Trophoblast cell (in vitro differentiated cells and primary cell): Measurements from ENCODE around the gene NR4A1.

Source experiments
- DNase-seq, 2 donors: peaks; one replicate each; pipeline ENCODE4 v3.0.0-alpha.2; 2016
- H2AFZ ChIP-seq: 2 replicates; pipeline ENCODE4 v1.6.1; 2013; ENCODE audit warnings: low read length, moderate library complexity, mild to moderate bottlenecking; ENCODE audit not compliant: insufficient read depth, poor library complexity
- H2AK5ac ChIP-seq: 2 replicates; pipeline ENCODE4 v1.6.1; 2013; ENCODE audit warnings: mild to moderate bottlenecking, low read length
- H2BK120ac ChIP-seq: 2 replicates; pipeline ENCODE4 v1.6.1; 2013; ENCODE audit warnings: low read length, mild to moderate bottlenecking, moderate library complexity; ENCODE audit not compliant: insufficient read depth, poor library complexity
- H2BK12ac ChIP-seq: 2 replicates; pipeline ENCODE4 v1.6.1; 2013; ENCODE audit warnings: mild to moderate bottlenecking, low read length, moderate library complexity
- H2BK5ac ChIP-seq: 2 replicates; pipeline ENCODE4 v1.6.1; 2013; ENCODE audit warnings: low read length, low read depth, moderate library complexity, mild to moderate bottlenecking; ENCODE audit not compliant: poor library complexity
- H3K14ac ChIP-seq: 2 replicates; pipeline ENCODE4 v1.6.1; 2013; ENCODE audit warnings: mild to moderate bottlenecking, low read length
- H3K18ac ChIP-seq: 2 replicates; pipeline ENCODE4 v1.6.1; 2013; ENCODE audit warnings: mild to moderate bottlenecking, low read length
- H3K23ac ChIP-seq: 2 replicates; pipeline ENCODE4 v1.6.1; 2013; ENCODE audit warnings: low read length
- H3K27ac ChIP-seq: 2 replicates; pipeline ENCODE4 v1.5.1; 2013; ENCODE audit warnings: low read depth, mild to moderate bottlenecking, inconsistent platforms, low read length, moderate library complexity
- H3K27me3 ChIP-seq: 2 replicates; pipeline ENCODE4 v1.6.1; 2013; ENCODE audit warnings: inconsistent platforms, mild to moderate bottlenecking, low read length, moderate library complexity; ENCODE audit not compliant: insufficient read depth
- H3K36me3 ChIP-seq, 2 experiments: 1 replicate in 1 of 2; 2 replicates in 1 of 2; pipeline ENCODE4 v1.6.1; 2013; ENCODE audit warnings: low read length in 2 of 2, mild to moderate bottlenecking in 2 of 2, moderate library complexity in 1 of 2; ENCODE audit not compliant: insufficient read depth in 2 of 2, control insufficient read depth in 1 of 2
- H3K4ac ChIP-seq: 2 replicates; pipeline ENCODE4 v1.6.1; 2013; ENCODE audit warnings: low read depth, mild to moderate bottlenecking, low read length, moderate library complexity
- H3K4me1 ChIP-seq, 2 experiments: 1 replicate in 1 of 2; 2 replicates in 1 of 2; pipeline ENCODE4 v1.6.1; 2013; ENCODE audit warnings: low read length in 2 of 2, mild to moderate bottlenecking in 2 of 2, moderate library complexity in 1 of 2; ENCODE audit not compliant: insufficient read depth in 2 of 2, control insufficient read depth in 1 of 2
- H3K4me2 ChIP-seq: 2 replicates; pipeline ENCODE4 v1.6.1; 2013; ENCODE audit warnings: inconsistent platforms, mild to moderate bottlenecking, low read length, moderate library complexity
- H3K4me3 ChIP-seq: 2 replicates; pipeline ENCODE4 v1.5.1; 2013; ENCODE audit warnings: mild to moderate bottlenecking, low read depth, low read length, inconsistent platforms
- H3K79me1 ChIP-seq: one replicate; pipeline ENCODE4 v1.6.1; 2013; ENCODE audit warnings: low read length
- H3K79me2 ChIP-seq: 2 replicates; pipeline ENCODE4 v1.6.1; 2013; ENCODE audit warnings: low read length, mild to moderate bottlenecking; ENCODE audit not compliant: control insufficient read depth, insufficient read depth, poor library complexity
- H3K9ac ChIP-seq: 2 replicates; pipeline ENCODE4 v1.6.1; 2013; ENCODE audit warnings: mild to moderate bottlenecking, low read length
- H3K9me3 ChIP-seq: 2 replicates; pipeline ENCODE4 v1.6.1; 2013; ENCODE audit warnings: low read depth, mild to moderate bottlenecking, control low read depth, inconsistent platforms, low read length; ENCODE audit not compliant: insufficient read depth
- H4K12ac ChIP-seq: 2 replicates; pipeline ENCODE4 v1.6.1; 2013; ENCODE audit warnings: low read depth, mild to moderate bottlenecking, low read length, moderate library complexity
- H4K8ac ChIP-seq: 2 replicates; pipeline ENCODE4 v1.6.1; 2013; ENCODE audit warnings: low read depth, mild to moderate bottlenecking, low read length, moderate library complexity
- H4K91ac ChIP-seq: one replicate; pipeline ENCODE4 v1.6.1; 2013; ENCODE audit warnings: low read depth, mild to moderate bottlenecking, low read length, moderate library complexity
- WGBS: extraction: QIAGEN DNeasy Blood & Tissue Kit; methylation state at CpG from one replicate; pipeline ENCODE4 v1.1.7; 2013; ENCODE audit warnings: missing lambda C conversion rate; ENCODE audit not compliant: insufficient read length, insufficient coverage; ENCODE audit errors: extremely low coverage; 5-methylcytosine and 5-hydroxymethylcytosine counted together

NR4A1 gene

GRCh38 chr12:52086366-52086765 lies 35.1 kb downstream of the NR4A1 start:
- no peak overlapping the region for H3K9ac ChIP-seq
- no peak overlapping the region for H4K12ac ChIP-seq
- no peak overlapping the region for H2BK12ac ChIP-seq
- WGBS = no CpG with 5 or more reads among the region's 9 CpGs
- no peaks in the 10 kb centered on the region for H3K9me3 ChIP-seq
- no peak overlapping the region for H3K14ac ChIP-seq
- H3K4me1 ChIP-seq = no peaks in the 10 kb centered on the region
- H3K23ac ChIP-seq = no peak overlapping the region
- no peak overlapping the region for H3K4me3 ChIP-seq
- H4K91ac ChIP-seq = no peak overlapping the region
- H2BK120ac ChIP-seq = no peak overlapping the region
- no peak overlapping the region for H2BK5ac ChIP-seq
- no peaks in the 10 kb centered on the region for H3K79me2 ChIP-seq
- no peaks in the 10 kb centered on the region for H3K36me3 ChIP-seq
- no peak overlapping the region for H3K4ac ChIP-seq
- no peak overlapping the region for H2AFZ ChIP-seq
- no peak for DNase-seq
- H3K27me3 ChIP-seq = no peaks in the 10 kb centered on the region
- no peak overlapping the region for H3K4me2 ChIP-seq
- no peaks in the 10 kb centered on the region for H3K79me1 ChIP-seq
- H2AK5ac ChIP-seq = no peak overlapping the region
- H3K18ac ChIP-seq = no peak overlapping the region
- H3K27ac ChIP-seq = no peak overlapping the region
- H4K8ac ChIP-seq = no peak overlapping the region

DNA sequence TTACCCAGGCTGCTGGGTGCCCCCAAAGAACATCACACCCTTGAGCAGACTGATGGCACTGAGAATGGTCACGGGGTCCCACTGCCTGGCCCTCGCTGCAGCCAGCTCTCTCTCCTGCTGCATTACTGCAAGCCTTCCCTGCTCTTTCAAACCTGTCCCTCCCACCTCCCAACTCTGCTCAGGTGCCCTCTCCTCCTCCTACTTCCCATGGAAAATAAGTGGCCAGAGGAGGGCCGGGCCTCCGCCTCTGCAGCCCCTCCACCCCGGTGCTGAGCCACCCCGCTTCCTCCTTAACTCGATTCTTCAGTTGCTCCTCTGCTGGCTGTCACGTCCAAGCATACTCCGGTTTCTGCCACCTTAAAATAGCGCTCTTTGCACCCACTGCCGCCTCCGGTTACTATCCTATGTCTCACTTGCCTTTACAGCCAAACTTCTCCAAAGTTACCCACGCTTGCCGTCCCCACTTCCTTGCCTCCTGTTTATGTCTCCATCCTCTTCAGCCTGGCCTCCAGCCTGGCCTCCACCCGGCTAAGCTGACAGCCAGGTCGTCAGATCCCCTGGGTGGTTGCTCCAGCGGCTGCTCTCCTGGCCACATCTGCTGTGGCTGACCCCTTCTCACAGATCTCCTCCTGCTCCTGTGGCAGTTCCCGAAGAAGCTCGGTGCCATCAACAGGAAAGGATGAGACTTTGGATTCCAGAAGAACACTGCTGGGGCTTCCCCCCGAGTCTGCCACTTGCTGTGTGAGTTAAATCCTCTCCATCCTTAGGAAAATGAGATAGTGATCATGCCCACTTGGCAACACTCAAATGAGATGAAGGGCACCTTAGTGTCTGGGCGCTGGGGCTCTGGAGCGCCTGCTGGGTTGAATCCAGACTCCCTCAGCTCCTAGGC lies 35.9 kb downstream of the NR4A1 start:
- Histone ChIP-seq H3K4me1 (no peaks in the 10 kb centered on the region), H4K91ac (no peak overlapping the region), H3K79me1 (no peaks in the 10 kb centered on the region), H3K9me3 (no peaks in the 10 kb centered on the region), H3K36me3 (no peaks in the 10 kb centered on the region), H4K8ac (no peak overlapping the region), H3K27ac (no peak overlapping the region), H3K4me3 (no peak overlapping the region), H2BK5ac (no peak overlapping the region), H3K4ac (no peak overlapping the region), H4K12ac (no peak overlapping the region), H3K18ac (no peak overlapping the region), H2BK12ac (no peak overlapping the region), H3K79me2 (no peaks in the 10 kb centered on the region), H3K14ac (no peak overlapping the region), H3K9ac (no peak overlapping the region), H2AK5ac (no peak overlapping the region), H3K23ac (no peak overlapping the region), H2BK120ac (no peak overlapping the region), H3K27me3 (no peaks in the 10 kb centered on the region), H2AFZ (no peak overlapping the region), H3K4me2 (no peak overlapping the region)
- WGBS = no CpG with 5 or more reads among the region's 22 CpGs
- no peak for DNase-seq

GRCh38 chr12:52087961-52088820 lies 36.9 kb downstream of the NR4A1 start:
- no CpG with 5 or more reads among the region's 20 CpGs for WGBS
- no peaks in the 10 kb centered on the region for H3K27me3 ChIP-seq
- H4K12ac ChIP-seq = no peak overlapping the region
- no peak overlapping the region for H2BK5ac ChIP-seq
- H3K4me2 ChIP-seq = no peak overlapping the region
- no peak overlapping the region for H2AFZ ChIP-seq
- no peak overlapping the region for H2BK120ac ChIP-seq
- no peak overlapping the region for H3K9ac ChIP-seq
- H3K18ac ChIP-seq = no peak overlapping the region
- H2AK5ac ChIP-seq = no peak overlapping the region
- no peak overlapping the region for H2BK12ac ChIP-seq
- no peak overlapping the region for H3K4ac ChIP-seq
- DNase-seq = no peak
- no peaks in the 10 kb centered on the region for H3K9me3 ChIP-seq
- H3K79me1 ChIP-seq = no peaks in the 10 kb centered on the region
- H3K14ac ChIP-seq = no peak overlapping the region
- H3K36me3 ChIP-seq = no peaks in the 10 kb centered on the region
- H3K4me3 ChIP-seq = no peak overlapping the region
- no peak overlapping the region for H4K91ac ChIP-seq
- H3K27ac ChIP-seq = no peak overlapping the region
- no peaks in the 10 kb centered on the region for H3K79me2 ChIP-seq
- H3K4me1 ChIP-seq = no peaks in the 10 kb centered on the region
- H4K8ac ChIP-seq = no peak overlapping the region
- H3K23ac ChIP-seq = no peak overlapping the region

DNA sequence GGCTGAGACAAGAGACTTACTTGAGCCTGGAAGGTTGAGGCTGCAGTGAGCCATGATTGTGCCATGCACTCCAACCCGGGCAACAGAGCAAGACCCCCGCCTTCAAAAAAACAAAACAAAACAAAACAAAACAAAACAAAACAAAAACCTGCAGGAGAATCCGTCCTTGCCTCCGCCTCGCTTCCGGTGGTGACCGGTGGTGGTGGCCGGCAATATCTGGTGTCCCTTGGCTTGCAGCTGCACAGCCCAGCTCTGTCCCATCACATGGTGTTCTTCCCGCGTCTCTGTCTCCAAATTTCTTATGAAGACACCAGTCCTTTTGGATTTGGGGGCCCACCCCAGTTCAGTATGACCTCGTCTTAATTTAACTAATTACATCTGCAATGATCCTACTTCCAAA lies 38.2 kb downstream of the NR4A1 start:
- H3K4me1 ChIP-seq = no peaks in the 10 kb centered on the region
- H3K36me3 ChIP-seq = no peaks in the 10 kb centered on the region
- H3K18ac ChIP-seq = no peak overlapping the region
- H3K79me1 ChIP-seq = no peaks in the 10 kb centered on the region
- no peak overlapping the region for H4K91ac ChIP-seq
- no peak overlapping the region for H3K27ac ChIP-seq
- no peak overlapping the region for H4K8ac ChIP-seq
- H3K4ac ChIP-seq = no peak overlapping the region
- H2BK120ac ChIP-seq = no peak overlapping the region
- no peak overlapping the region for H2AK5ac ChIP-seq
- H3K27me3 ChIP-seq = no peaks in the 10 kb centered on the region
- H2AFZ ChIP-seq = no peak overlapping the region
- H3K14ac ChIP-seq = no peak overlapping the region
- WGBS = no CpG with 5 or more reads among the region's 11 CpGs
- no peaks in the 10 kb centered on the region for H3K79me2 ChIP-seq
- no peak overlapping the region for H3K23ac ChIP-seq
- H2BK5ac ChIP-seq = no peak overlapping the region
- no peak for DNase-seq
- H3K9ac ChIP-seq = no peak overlapping the region
- H3K4me2 ChIP-seq = no peak overlapping the region
- H3K4me3 ChIP-seq = no peak overlapping the region
- H3K9me3 ChIP-seq = peaks cover 2% of the 10 kb centered on the region
- no peak overlapping the region for H2BK12ac ChIP-seq
- H4K12ac ChIP-seq = no peak overlapping the region
